Measurements from ENCODE around the gene CDC42EP4.

CDC42EP4 gene

DNA sequence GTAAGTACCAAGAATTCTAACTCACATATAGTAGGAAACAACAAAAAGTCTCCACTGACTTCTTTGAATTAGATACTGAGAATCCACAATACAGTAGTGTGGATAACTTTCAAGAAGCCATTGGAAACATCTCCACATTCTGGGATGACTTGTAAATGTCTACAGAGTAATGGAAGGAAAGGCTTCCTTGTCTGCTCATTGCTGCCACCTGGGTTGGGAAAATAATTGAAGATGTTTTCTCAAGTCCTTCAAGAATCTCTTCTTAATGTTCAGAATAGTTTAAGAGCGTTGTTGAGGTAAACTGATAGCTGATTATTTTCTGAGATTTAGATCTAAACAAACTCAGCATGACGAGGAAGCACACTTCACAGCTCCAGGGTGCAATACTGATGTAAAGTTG is 64.1 kb downstream of the CDC42EP4 start:
- DNase-seq = no peak

DNA sequence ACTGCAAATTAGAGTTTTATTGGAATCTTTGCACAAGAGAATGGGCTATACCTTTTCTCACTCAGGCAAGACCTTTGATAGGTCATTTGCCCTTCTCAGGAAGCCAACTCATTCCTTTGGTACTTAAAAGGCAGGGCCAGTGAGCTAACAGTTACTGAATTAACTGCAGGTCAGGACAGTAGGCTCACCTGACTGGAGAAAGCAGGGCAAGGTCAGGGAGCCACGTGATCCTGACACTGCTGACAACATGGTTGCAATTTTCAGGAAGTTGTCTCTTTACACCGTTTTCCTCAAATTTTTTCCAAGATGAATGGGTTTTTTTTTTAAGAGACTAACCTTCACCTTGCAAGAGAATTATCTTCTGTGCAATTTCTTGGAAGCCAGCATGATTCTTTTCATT is 71.2 kb downstream of the CDC42EP4 start:
- DNase-seq = no peak

DNA sequence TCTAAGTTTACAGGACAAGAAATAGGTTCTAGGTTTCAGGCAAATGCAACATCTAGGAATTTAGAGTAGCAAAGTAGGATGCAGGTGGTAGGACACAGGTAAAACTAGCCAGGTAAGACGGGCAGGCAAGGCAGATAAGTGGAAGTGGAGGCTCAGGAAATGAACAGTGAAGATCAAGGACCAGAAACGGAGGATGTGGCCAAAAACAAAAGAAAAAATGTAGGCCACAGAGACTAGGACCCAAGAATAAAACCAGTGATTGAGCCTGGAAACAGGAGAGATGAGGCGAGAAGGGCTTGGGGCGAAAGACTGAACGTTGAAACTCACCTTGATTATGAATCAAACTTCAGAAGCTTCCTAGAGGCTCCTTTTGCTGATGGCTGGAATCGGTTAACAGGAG is 74.1 kb downstream of the CDC42EP4 start:
- DNase-seq = no peak

GRCh38 chr17:73234736-73235135 is 77.1 kb downstream of the CDC42EP4 start:
- no peak for DNase-seq
